ENCODE data around the gene SVIL.
"Not testable (repeated sequence)": the region's sequence is repeated elsewhere in the genome, so short reads cannot be mapped to it uniquely, and the experiment has no call there.

Gene SVIL

GRCh38 chr10:29576681-29577080, 58.1 kb downstream of the SVIL start:
- no peaks in the 10 kb centered on the region for H3F3A ChIP-seq (ENCODE audit: insufficient read depth, low read length)
- H3K79me2 ChIP-seq (ENCODE audit: low read length) = no peaks in the 10 kb centered on the region
- H3K4me2 ChIP-seq (ENCODE audit: low read depth, low read length) = no peak overlapping the region
- no peaks in the 10 kb centered on the region for H3K9me2 ChIP-seq (replicated peaks; ENCODE audit: insufficient read depth, low read length)
- H4K20me1 ChIP-seq (ENCODE audit: insufficient read depth, low read length) = no peaks in the 10 kb centered on the region
- no peak overlapping the region for H3K4me3 ChIP-seq (ENCODE audit: low read length)
- no peak overlapping the region for H3K27ac ChIP-seq (ENCODE audit: low read length)
- no peak overlapping the region for H3K9ac ChIP-seq (ENCODE audit: low read length)
- no peaks in the 10 kb centered on the region for H3K9me3 ChIP-seq (replicated peaks; ENCODE audit: insufficient read depth, low read length)
- DNase-seq = no peak
- no peak overlapping the region for H2AFZ ChIP-seq (ENCODE audit: low read length)
- no peaks in the 10 kb centered on the region for H3K4me1 ChIP-seq (ENCODE audit: low read length)
- no peaks in the 10 kb centered on the region for H3K27me3 ChIP-seq (replicated peaks; ENCODE audit: insufficient read depth, low read length)
- TF ChIP-seq CTCF (IDR thresholded peaks at IDR 0.05; ENCODE audit: low read length) = no peak
- TF ChIP-seq EZH2 (optimal IDR thresholded peaks at IDR 0.05; ENCODE audit: low read depth, low read length) = no peak
- TF ChIP-seq EZH2phosphoT487 (IDR thresholded peaks at IDR 0.05; ENCODE audit: low read length) = no peak
- no peaks in the 10 kb centered on the region for H3K36me3 ChIP-seq (replicated peaks; ENCODE audit: insufficient read depth, low read length)

- Histone ChIP-seq H3F3A (ENCODE audit: insufficient read depth, low read length) (no peaks in the 10 kb centered on the region), H3K27ac (ENCODE audit: low read length) (no peak overlapping the region), H3K9me3 (replicated peaks; ENCODE audit: insufficient read depth, low read length) (no peaks in the 10 kb centered on the region), H3K4me3 (ENCODE audit: low read length) (no peak overlapping the region), H3K4me2 (ENCODE audit: low read depth, low read length) (no peak overlapping the region), H4K20me1 (ENCODE audit: insufficient read depth, low read length) (no peaks in the 10 kb centered on the region), H3K36me3 (replicated peaks; ENCODE audit: insufficient read depth, low read length) (no peaks in the 10 kb centered on the region), H3K9ac (ENCODE audit: low read length) (no peak overlapping the region), H3K27me3 (replicated peaks; ENCODE audit: insufficient read depth, low read length) (no peaks in the 10 kb centered on the region), H3K4me1 (ENCODE audit: low read length) (no peaks in the 10 kb centered on the region), H3K79me2 (ENCODE audit: low read length) (no peaks in the 10 kb centered on the region), H2AFZ (ENCODE audit: low read length) (no peak overlapping the region), H3K9me2 (replicated peaks; ENCODE audit: insufficient read depth, low read length) (no peaks in the 10 kb centered on the region)
- DNase-seq = no peak
- TF ChIP-seq CTCF (IDR thresholded peaks at IDR 0.05; ENCODE audit: low read length) (no peak), EZH2phosphoT487 (IDR thresholded peaks at IDR 0.05; ENCODE audit: low read length) (no peak), EZH2 (optimal IDR thresholded peaks at IDR 0.05; ENCODE audit: low read depth, low read length) (no peak)
Measured at GRCh38 chr10:29575098-29575455, 59.7 kb downstream of the SVIL start.

GRCh38 chr10:29574212-29575097, 60.3 kb downstream of the SVIL start:
- H3K9me2 ChIP-seq (replicated peaks; ENCODE audit: insufficient read depth, low read length); H3K4me1 ChIP-seq (ENCODE audit: low read length); H3K9ac ChIP-seq (ENCODE audit: low read length); H3K4me2 ChIP-seq (ENCODE audit: low read depth, low read length); H3K27me3 ChIP-seq (replicated peaks; ENCODE audit: insufficient read depth, low read length); H3K27ac ChIP-seq (ENCODE audit: low read length); H3F3A ChIP-seq (ENCODE audit: insufficient read depth, low read length); H3K4me3 ChIP-seq (ENCODE audit: low read length); H3K36me3 ChIP-seq (replicated peaks; ENCODE audit: insufficient read depth, low read length); H2AFZ ChIP-seq (ENCODE audit: low read length); H3K9me3 ChIP-seq (replicated peaks; ENCODE audit: insufficient read depth, low read length); H3K79me2 ChIP-seq (ENCODE audit: low read length); H4K20me1 ChIP-seq (ENCODE audit: insufficient read depth, low read length); DNase-seq: not testable (repeated sequence)

- H3K4me1 ChIP-seq (ENCODE audit: low read length); H3K79me2 ChIP-seq (ENCODE audit: low read length); H3K9me3 ChIP-seq (replicated peaks; ENCODE audit: insufficient read depth, low read length); H3K27me3 ChIP-seq (replicated peaks; ENCODE audit: insufficient read depth, low read length); H3K27ac ChIP-seq (ENCODE audit: low read length); H3F3A ChIP-seq (ENCODE audit: insufficient read depth, low read length); H4K20me1 ChIP-seq (ENCODE audit: insufficient read depth, low read length); H2AFZ ChIP-seq (ENCODE audit: low read length); H3K36me3 ChIP-seq (replicated peaks; ENCODE audit: insufficient read depth, low read length); H3K4me2 ChIP-seq (ENCODE audit: low read depth, low read length); H3K9ac ChIP-seq (ENCODE audit: low read length); H3K9me2 ChIP-seq (replicated peaks; ENCODE audit: insufficient read depth, low read length); H3K4me3 ChIP-seq (ENCODE audit: low read length); DNase-seq: not testable (repeated sequence)
Measured at GRCh38 chr10:29570248-29570647, 64.5 kb downstream of the SVIL start.

Measured in MM.1S (cell line).